Adrenal gland (tissue), 5 donors: ENCODE measurements around the gene SDHC.

Experiments
- POLR2A ChIP-seq, 2 donors: fragments of 450-650 bp; IDR thresholded peaks; one replicate each; pipeline ENCODE4 v1.6.1; 2017; ENCODE audit warnings: antibody characterized with exemption in 2 of 2, mild to moderate bottlenecking in 2 of 2, moderate library complexity in 1 of 2
- TF ChIP-seq, protein P1 (sequence below), 6 experiments: fragments of 450-650 bp in 4 of 6; fragments of 200-600 bp in 2 of 6; sonication (generic) in 1 of 6; IDR thresholded peaks; 1 replicate in 5 of 6; 2 replicates in 1 of 6; pipeline versions ENCODE4 v1.5.1 to v1.8.0; 2016 to 2021; ENCODE audit warnings: antibody characterized with exemption in 6 of 6, mild to moderate bottlenecking in 2 of 6, moderate library complexity in 1 of 6
- donor health status: DM: no; HTN: no; CAD: no.

- TF ChIP-seq, protein P1, sequence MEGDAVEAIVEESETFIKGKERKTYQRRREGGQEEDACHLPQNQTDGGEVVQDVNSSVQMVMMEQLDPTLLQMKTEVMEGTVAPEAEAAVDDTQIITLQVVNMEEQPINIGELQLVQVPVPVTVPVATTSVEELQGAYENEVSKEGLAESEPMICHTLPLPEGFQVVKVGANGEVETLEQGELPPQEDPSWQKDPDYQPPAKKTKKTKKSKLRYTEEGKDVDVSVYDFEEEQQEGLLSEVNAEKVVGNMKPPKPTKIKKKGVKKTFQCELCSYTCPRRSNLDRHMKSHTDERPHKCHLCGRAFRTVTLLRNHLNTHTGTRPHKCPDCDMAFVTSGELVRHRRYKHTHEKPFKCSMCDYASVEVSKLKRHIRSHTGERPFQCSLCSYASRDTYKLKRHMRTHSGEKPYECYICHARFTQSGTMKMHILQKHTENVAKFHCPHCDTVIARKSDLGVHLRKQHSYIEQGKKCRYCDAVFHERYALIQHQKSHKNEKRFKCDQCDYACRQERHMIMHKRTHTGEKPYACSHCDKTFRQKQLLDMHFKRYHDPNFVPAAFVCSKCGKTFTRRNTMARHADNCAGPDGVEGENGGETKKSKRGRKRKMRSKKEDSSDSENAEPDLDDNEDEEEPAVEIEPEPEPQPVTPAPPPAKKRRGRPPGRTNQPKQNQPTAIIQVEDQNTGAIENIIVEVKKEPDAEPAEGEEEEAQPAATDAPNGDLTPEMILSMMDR (IDR thresholded peaks at IDR 0.05): no peak
- TF ChIP-seq POLR2A (IDR thresholded peaks at IDR 0.05): no peak
Observed at GRCh38 chr1:161391611-161392010, 77.4 kb downstream of the SDHC start.
